MM.1S (cell line): ENCODE measurements around the gene SELL.

ENCODE experiments used
- EZH2 ChIP-seq: fragments of 300-600 bp; sonication (generic); optimal IDR thresholded peaks from 2 replicates; pipeline ENCODE3; 2017; ENCODE audit warnings: low read depth, mild to moderate bottlenecking, antibody characterized with exemption, low read length, mixed read lengths
- EZH2phosphoT487 ChIP-seq: fragments of 300-600 bp; sonication (generic); IDR thresholded peaks from 2 replicates; pipeline ENCODE4 v1.6.1; 2018; ENCODE audit warnings: antibody characterized with exemption, low read length
- TF ChIP-seq, protein P1 (sequence below): fragments of 300-600 bp; sonication (generic); IDR thresholded peaks from 2 replicates; pipeline ENCODE4 v1.5.1; 2016; ENCODE audit warnings: antibody characterized with exemption, low read length, mixed read lengths

- TF ChIP-seq, protein P1, sequence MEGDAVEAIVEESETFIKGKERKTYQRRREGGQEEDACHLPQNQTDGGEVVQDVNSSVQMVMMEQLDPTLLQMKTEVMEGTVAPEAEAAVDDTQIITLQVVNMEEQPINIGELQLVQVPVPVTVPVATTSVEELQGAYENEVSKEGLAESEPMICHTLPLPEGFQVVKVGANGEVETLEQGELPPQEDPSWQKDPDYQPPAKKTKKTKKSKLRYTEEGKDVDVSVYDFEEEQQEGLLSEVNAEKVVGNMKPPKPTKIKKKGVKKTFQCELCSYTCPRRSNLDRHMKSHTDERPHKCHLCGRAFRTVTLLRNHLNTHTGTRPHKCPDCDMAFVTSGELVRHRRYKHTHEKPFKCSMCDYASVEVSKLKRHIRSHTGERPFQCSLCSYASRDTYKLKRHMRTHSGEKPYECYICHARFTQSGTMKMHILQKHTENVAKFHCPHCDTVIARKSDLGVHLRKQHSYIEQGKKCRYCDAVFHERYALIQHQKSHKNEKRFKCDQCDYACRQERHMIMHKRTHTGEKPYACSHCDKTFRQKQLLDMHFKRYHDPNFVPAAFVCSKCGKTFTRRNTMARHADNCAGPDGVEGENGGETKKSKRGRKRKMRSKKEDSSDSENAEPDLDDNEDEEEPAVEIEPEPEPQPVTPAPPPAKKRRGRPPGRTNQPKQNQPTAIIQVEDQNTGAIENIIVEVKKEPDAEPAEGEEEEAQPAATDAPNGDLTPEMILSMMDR = no peak
- TF ChIP-seq EZH2 (no peak), EZH2phosphoT487 (no peak)
Observed at GRCh38 chr1:169647512-169647911, 63.9 kb downstream of the SELL start.
